Measurements from ENCODE around the gene MRPL37.
"Not testable (repeated sequence)": the region's sequence is repeated elsewhere in the genome, so short reads cannot be mapped to it uniquely, and the experiment has no call there.

Gene MRPL37

DNA sequence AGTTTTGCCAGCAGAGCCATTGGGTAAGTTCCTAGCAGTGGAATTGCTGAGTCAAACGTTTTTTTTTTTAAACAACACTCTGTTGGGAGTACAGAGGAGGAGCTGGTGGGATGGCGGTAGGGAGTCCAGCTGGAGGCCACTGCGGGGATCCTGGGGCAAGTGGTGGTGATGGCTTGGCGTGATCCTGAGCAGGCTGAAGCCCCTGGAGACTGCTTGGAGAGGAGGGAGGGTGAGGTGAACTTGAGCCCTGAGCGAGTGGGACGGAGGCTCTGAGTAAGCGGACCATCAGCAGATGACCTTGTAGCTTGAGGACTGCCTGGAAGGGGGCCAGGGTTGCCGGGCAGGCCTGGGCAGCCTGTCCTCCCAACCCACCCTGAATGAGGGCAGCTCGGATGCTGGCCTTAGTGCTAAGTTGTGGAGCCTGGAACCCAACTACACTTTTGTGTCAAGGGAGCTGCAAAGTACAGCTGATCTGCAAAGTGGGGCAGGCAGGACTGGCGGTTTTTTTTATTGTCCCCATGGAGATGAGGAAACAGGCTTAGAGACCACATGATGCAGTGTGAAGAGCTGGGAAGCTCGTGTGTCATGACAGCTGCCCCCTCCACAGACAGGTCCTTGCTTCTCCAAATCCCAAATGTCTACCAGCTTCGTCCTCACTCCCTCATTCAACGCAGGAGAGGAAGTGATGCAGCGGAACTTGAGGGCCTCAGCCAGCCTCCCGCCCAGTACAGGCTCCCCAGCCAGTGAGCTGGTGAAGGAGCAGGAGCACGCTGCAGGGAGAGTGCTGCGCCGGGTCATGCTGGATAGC is 20.2 kb downstream of the MRPL37 start:
- no peak for DNase-seq

DNA sequence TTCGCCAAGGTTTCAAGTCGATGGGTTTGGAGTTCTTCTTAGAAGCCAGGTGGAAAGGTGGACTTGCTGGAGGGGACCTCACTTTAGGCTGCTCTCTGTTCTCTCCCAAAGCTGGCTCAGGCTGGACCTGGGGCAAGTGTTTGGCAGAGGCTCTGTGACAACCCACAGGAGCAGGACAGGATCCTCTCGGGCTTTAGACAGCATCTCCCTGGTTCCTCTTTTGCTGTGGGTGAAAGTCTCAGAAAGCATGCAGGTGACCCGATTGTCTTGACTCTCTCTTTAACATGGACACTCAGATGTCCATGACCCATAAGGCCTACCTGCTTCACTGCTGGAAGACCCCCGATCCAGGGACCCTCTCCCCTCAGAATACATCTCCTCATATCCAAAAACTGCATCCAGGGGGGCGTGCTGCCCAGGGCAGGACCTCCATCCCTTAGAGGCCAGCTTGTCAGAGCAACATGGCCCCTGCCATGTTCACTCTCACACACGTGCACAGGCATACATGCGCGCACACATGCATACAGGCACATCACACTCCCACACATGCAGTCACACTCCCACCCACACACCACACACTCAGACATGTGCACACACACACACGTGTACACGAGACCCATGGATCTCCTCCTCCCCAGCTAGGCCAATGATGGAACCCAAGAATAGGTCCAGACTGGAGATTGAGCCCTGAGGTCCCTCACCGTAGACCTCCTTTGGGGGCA is 21.3 kb downstream of the MRPL37 start:
- no peak for DNase-seq

DNA sequence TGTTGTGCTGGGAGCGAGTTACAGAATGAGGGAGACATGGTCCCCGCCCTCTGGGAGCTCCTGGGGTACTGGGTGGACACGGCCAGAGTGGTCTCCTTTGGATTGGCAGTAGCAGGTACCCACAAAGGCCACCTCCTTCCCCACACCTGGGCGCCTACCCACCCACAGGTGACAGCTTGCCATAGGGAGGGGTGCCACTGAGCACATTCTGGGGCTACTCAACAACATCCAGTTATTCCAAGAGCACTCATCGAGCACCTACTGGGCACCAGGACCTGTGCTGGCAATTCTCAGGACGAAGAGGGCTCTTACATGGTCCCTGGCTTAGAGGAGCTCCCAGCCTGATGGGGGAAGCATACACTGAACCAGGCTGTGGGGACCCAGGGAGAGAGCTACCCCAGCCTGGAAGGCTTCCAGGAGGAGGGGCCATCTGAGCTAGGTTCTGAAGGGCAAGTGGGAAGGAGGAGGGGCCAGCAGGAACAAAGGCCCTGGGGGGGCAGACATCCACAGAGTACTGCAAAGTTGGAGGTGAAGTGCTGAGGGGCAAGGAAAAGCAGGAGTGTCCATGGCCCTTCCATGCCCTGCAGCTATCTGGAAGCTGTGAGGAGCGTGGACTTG is 22.0 kb downstream of the MRPL37 start:
- peak; percentile 5 for DNase-seq

- no peak for DNase-seq
These were observed 22.7 kb downstream of the MRPL37 start for GRCh38 chr1:54222711-54223110.

DNA sequence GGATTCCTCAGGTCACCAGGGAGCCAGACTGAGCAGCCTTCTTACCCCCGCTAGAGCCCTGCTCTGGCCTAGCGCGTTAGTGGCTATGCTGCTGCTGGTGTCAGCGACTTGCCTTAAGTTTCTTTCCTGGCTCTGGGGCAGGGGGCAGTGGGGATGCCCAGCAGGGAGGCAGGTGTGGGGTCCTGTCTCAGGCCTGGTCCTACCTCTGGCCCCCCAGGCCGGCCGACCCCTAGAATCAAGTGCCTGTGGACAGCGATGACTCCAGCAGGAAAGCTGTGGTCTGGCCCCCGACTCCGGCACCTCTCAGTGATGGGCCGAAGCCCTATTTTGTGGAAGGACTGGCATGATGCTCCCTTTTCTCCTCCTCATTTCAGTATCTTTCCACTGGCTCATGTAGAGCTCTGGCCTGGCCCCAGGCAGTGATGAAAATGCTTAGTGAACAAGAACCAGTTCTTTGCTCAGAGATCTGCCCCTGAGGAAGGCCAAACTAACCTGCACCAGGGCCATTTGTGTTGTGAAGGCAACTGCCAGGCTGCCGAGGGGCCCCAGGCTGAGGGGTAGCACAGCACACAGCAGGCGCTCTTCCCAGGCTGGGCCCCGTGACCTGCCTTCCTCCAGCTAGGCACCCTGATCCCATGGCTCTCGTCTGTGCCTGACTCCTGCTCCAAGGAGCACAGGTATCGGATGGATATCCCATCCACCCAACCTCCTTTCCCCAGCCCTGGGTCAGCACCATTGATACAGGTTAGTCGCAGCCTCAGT is 23.7 kb downstream of the MRPL37 start:
- DNase-seq = no peak

- no peak for DNase-seq
These were observed 24.3 kb downstream of the MRPL37 start for GRCh38 chr1:54224233-54224632.

GRCh38 chr1:54225378-54225777 is 25.4 kb downstream of the MRPL37 start:
- no peak for DNase-seq

DNA sequence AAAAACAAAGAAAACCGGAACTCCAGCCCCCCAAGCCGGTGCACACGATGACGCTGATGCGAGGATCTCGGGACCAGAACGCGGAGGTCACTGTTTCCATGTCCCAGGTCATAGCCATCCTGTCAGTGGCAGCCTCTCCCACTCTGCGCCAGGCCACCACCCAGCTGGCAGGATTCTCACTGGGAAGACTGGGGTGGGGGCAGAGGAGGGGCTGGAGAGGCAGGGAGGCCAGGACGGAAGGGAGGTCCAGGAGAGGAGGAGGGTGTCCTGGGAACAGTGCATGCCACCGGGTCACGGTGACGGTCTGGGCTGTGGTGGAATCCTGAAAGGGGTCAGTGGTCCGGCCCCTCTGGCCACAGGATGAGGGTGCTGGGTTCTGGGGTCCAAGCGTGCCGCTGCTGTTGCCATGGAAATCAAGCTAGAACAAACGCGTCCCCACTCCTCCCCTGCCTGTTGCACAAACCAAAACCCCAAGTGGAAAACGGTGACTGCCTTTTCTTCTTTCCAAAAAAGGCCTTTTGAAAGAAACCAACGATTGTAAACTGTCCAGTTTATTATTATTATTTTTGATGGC is 26.1 kb downstream of the MRPL37 start:
- no peak for DNase-seq

- DNase-seq = peak; percentile 2
These were observed 27.2 kb downstream of the MRPL37 start for GRCh38 chr1:54227091-54227602.

DNA sequence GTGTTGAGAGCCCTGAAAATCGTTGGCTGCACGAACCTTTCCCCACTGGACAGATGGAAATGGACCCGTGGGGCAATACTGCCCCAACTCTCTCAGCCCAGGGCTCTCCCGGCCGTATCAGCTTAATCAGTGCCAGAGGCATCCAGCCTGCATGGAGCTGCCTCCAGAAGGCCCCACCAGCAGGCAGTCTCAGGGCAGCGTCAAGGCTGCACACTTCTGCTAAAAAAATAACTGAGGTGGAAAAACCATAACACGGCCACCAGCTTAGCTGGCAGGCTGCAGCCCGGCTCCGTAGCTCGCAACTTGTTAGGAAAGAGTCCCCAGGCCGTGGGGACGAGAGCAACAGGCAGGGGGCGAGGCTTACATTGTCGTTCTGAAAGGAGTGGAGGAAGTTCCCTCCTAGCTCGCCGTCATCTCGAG is 27.9 kb downstream of the MRPL37 start:
- no peak for DNase-seq

DNA sequence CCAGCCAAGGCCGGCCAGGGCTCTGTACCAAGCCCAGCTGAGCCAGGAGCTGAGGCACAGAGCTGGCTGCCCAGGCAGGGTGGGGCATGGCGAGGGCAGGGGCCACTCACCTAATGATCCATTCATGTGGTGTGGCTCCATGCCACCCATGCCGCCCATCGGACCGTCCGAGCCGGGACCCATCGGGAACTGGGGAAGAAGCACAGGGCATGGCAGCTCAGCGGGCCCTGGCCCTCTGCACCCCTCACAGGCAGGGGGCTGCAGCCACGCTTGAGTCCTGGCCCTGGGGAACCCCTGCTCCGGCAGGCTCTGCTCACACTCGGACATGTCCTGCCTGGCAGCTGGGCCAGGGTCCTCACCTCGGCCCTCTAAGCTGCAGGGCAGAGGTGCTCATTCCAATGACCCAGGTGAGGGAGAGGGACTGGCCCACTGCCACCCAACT is 28.7 kb downstream of the MRPL37 start:
- DNase-seq = no peak

DNA sequence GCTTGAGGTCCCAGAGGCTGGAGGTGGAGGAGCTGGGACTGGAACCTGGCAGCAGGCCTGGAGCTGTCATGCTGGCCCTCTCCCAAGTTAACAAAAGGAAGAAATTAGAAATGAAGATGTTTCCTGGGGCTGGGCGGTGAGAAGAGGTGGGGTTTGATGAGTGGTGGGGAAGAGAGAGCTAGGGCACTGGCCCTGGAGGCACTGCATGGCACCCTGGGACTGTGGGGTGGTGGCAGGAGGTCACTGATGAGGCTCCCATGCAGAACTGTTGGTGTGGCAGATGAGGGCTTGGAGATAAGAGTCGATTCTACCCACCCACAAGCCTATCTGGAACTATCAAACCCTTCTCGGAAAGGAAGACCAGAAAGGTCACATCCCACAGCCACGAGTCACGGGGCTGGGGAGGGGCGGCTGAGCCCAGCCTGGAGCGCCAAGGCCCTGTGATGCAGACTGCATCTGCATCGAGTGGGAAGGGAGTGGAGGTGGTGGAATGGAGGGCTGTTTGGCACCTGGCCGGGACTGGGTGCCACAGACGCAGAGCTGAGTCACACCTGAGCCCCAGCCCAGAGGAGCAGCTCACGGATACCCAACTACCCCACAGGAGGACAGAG is 29.4 kb downstream of the MRPL37 start:
- no peak for DNase-seq

- DNase-seq = no peak
These were observed 30.8 kb downstream of the MRPL37 start for GRCh38 chr1:54230507-54231339.

- not testable (repeated sequence) for DNase-seq
These were observed 33.2 kb downstream of the MRPL37 start for GRCh38 chr1:54233196-54233595.

GRCh38 chr1:54234284-54234683 is 34.3 kb downstream of the MRPL37 start:
- DNase-seq = no peak

- no peak for DNase-seq
These were observed 37.6 kb downstream of the MRPL37 start for GRCh38 chr1:54237586-54237985.

DNA sequence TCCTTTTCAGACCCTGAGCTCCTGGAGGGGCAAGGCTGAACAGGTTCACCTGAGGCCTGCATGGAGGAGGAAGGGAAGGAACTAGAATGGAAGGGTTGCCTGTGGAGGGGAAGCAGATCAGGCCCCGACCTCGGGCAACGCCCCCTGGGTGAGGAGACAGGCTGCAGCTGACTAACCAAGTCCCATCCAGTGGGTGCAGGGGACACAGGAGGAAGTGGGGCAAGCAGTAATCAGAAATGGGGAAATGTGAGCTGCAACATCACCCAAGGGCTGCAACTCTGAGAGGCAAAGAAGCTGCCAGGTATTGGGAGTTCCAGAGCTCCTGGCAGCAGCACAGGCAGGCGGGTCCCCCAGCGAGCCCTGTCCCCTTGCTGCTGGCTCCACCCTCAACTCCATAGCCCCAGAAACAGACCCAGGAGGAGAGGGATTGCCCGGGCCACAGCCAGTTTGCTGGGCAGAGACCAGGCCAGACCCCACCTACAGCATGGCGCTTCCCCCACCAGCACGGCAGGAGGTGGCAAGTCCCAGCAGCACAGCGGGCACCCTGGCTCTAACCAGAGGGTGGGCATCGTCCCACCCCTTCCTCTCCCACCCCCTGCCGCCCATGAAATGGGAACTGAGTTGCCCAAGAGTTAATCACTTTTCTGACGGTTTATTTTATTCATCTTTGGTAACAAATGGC is 38.5 kb downstream of the MRPL37 start:
- DNase-seq = no peak

DNA sequence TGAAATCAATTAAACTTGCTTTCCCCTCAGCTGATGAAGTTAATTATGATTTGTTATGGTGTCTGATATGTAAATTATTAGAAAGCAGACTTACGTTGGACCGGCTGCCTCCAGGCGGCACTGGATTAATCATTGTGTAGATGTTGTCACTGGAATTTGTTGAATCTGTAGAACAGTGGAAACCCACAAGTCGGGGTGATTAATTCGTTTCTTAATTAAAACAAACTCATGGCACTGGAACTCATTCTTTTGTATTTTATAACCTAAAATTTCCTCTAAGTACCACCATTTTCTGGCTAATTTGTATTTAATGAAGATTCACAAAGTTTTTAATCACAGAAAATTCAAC is 39.0 kb downstream of the MRPL37 start:
- no peak for DNase-seq

DNA sequence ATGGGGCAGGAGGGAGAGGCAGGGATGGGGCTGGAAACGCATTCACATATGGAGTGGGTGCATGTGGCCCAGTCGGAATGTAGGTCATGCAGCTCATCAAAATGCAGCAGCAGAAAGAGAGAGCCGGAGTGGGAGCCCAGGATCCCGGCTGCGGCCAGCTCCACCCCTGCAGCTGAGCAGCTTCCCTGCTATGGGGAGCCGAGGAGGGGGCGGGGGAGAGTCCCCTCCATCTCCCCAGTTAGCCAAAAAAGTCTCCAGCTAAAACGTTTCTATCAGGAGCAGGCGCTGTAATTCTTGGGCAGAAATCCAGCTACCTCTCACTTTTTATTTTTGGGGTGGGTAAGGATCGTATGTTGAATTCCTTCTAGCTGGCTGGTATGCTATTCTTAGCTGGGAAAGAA is 39.7 kb downstream of the MRPL37 start:
- no peak for DNase-seq

- DNase-seq = no peak
These were observed 40.9 kb downstream of the MRPL37 start for GRCh38 chr1:54240741-54241335.

All from NCI-H69 (cell line).